Gastroesophageal sphincter (tissue), 4 donors: ENCODE results near the gene ZBTB11. TPM values are rescaled to one million over a fixed set of nuclear protein-coding genes. Genes with fewer than 3 reads are reported as not detected.
A peak's percentile ranks its signal among the peaks of the same experiment; 100 is the strongest.

Source experiments
- ATAC-seq: fragments of 150-250 bp; one replicate; pipeline ENCODE4 v1.9.1; 2016; ENCODE audit warnings: mild to moderate bottlenecking, moderate library complexity
- H3K27ac ChIP-seq, 4 donors: fragments of 200-600 bp; sonication (generic) in 3 of 4; 1 replicate in 3 of 4; 2 replicates in 1 of 4; pipeline ENCODE4 v1.5.1; 2016 to 2019
- H3K27me3 ChIP-seq: fragments of 200-600 bp; sonication (generic); one replicate; pipeline ENCODE4 v1.5.1; 2019
- H3K36me3 ChIP-seq, 2 donors: fragments of 200-600 bp; sonication (generic); one replicate each; pipeline ENCODE4 v1.5.1; 2019; ENCODE audit warnings: control low read depth in 1 of 2
- H3K4me1 ChIP-seq, 3 donors: fragments of 200-600 bp; sonication (generic); 1 replicate in 2 of 3; 2 replicates in 1 of 3; pipeline ENCODE4 v1.5.1; 2016 to 2019; ENCODE audit warnings: control low read depth in 2 of 3
- H3K4me3 ChIP-seq, 2 donors: fragments of 200-600 bp; sonication (generic); one replicate each; pipeline ENCODE4 v1.5.1; 2019; ENCODE audit warnings: mild to moderate bottlenecking in 1 of 2, moderate library complexity in 1 of 2
- H3K9me3 ChIP-seq, 3 donors: fragments of 200-600 bp; sonication (generic); one replicate each; pipeline ENCODE4 v1.5.1; 2017 to 2019; ENCODE audit warnings: control low read depth in 2 of 3
- EP300 ChIP-seq: sonication (generic); formaldehyde crosslinking; IDR thresholded peaks from one replicate; pipeline ENCODE4 v1.6.1; 2017; ENCODE audit warnings: antibody characterized with exemption, mild to moderate bottlenecking
- POLR2A ChIP-seq, 2 donors: fragments of 450-650 bp; IDR thresholded peaks; one replicate each; pipeline ENCODE4 v1.6.1; 2017; ENCODE audit warnings: antibody characterized with exemption in 2 of 2, mild to moderate bottlenecking in 2 of 2, moderate library complexity in 1 of 2
- POLR2AphosphoS5 ChIP-seq: sonication (generic); formaldehyde crosslinking; IDR thresholded peaks from one replicate; pipeline ENCODE4 v1.6.1; 2017; ENCODE audit warnings: antibody characterized with exemption
- WGBS, 2 donors: methylation state at CpG; one replicate each; pipeline ENCODE4 v1.1.5; 2018; ENCODE audit warnings: low coverage in 1 of 2; 5-methylcytosine and 5-hydroxymethylcytosine counted together
- total RNA-seq, 4 donors: library from RNA; depleted of rRNA; stranded (reverse); fragments of >200 nt; gene quantifications; one replicate each; pipeline ENCODE4 v1.1.0, GENCODE V29; 2016
- TF ChIP-seq, protein P1 (sequence below), 4 experiments: fragments of 200-600 bp in 2 of 4; fragments of 450-650 bp in 2 of 4; sonication (generic) in 1 of 4; IDR thresholded peaks; one replicate each; pipeline ENCODE4 v1.5.1; 2017 to 2019; ENCODE audit warnings: antibody characterized with exemption in 4 of 4, mild to moderate bottlenecking in 2 of 4, moderate library complexity in 2 of 4

ZBTB11 gene
- total RNA-seq, 4 donors from 2014 or later: 17.1 to 32.7 (median 23.6) TPM

DNA sequence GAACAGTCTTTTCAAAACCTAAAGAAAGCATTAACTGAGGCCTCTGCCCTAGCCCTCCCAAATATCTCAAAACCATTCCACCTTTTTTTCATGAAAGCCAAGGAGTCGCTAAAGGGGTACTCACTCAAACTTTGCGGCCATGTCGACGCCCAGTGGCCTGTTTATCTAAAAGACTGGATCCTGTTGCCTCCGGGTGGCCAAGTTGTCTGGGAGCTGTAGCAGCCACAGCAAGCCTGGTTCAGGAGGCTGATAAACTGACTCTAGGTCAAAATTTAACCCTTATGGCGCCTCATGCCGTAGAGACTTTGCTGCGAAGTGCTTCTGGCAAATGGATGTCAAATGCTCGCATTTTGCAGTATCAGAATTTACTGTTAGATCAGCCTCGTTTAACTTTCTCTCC is 39.5 kb downstream of the ZBTB11 start:
- Histone ChIP-seq H3K27ac (no peak overlapping the region), H3K9me3 (no peaks in the 10 kb centered on the region), H3K4me1 (no peaks in the 10 kb centered on the region), H3K36me3 (no peaks in the 10 kb centered on the region), H3K27me3 (no peaks in the 10 kb centered on the region), H3K4me3 (no peak overlapping the region)
- 78 to 79% methylated on average over 6 of the region's 10 CpGs for WGBS, 2 donors
- no peak for ATAC-seq
- TF ChIP-seq, protein P1, sequence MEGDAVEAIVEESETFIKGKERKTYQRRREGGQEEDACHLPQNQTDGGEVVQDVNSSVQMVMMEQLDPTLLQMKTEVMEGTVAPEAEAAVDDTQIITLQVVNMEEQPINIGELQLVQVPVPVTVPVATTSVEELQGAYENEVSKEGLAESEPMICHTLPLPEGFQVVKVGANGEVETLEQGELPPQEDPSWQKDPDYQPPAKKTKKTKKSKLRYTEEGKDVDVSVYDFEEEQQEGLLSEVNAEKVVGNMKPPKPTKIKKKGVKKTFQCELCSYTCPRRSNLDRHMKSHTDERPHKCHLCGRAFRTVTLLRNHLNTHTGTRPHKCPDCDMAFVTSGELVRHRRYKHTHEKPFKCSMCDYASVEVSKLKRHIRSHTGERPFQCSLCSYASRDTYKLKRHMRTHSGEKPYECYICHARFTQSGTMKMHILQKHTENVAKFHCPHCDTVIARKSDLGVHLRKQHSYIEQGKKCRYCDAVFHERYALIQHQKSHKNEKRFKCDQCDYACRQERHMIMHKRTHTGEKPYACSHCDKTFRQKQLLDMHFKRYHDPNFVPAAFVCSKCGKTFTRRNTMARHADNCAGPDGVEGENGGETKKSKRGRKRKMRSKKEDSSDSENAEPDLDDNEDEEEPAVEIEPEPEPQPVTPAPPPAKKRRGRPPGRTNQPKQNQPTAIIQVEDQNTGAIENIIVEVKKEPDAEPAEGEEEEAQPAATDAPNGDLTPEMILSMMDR (IDR thresholded peaks at IDR 0.05): no peak
- TF ChIP-seq POLR2AphosphoS5 (no peak), EP300 (no peak), POLR2A (IDR thresholded peaks at IDR 0.05) (no peak)

- WGBS, 2 donors: 40 to 48% methylated on average over 8 to 9 of the region's 18 CpGs
- Histone ChIP-seq H3K27me3 (no peaks in the 10 kb centered on the region), H3K9me3 (no peaks in the 10 kb centered on the region), H3K4me1 (no peaks in the 10 kb centered on the region), H3K4me3 (no peak overlapping the region), H3K36me3 (no peaks in the 10 kb centered on the region), H3K27ac (no peak overlapping the region)
- TF ChIP-seq EP300: no peak
- TF ChIP-seq, protein P1 (IDR thresholded peaks at IDR 0.05): peak; percentile 9 to 52 (median 24)
- ATAC-seq: peak; percentile 50
Measured at GRCh38 chr3:101635954-101636798, 40.8 kb downstream of the ZBTB11 start.

- ATAC-seq: no peak
- H3K27ac ChIP-seq: no peak overlapping the region
- no peak overlapping the region for H3K4me3 ChIP-seq
- no peaks in the 10 kb centered on the region for H3K36me3 ChIP-seq
- WGBS, 2 donors: 81 to 87% methylated on average over 3 to 4 of the region's 9 CpGs
- no peaks in the 10 kb centered on the region for H3K9me3 ChIP-seq
- TF ChIP-seq, protein P1 (IDR thresholded peaks at IDR 0.05): no peak
- TF ChIP-seq EP300 (no peak), POLR2AphosphoS5 (no peak)
- no peaks in the 10 kb centered on the region for H3K4me1 ChIP-seq
- no peaks in the 10 kb centered on the region for H3K27me3 ChIP-seq
Measured at GRCh38 chr3:101635345-101635744, 41.6 kb downstream of the ZBTB11 start.

DNA sequence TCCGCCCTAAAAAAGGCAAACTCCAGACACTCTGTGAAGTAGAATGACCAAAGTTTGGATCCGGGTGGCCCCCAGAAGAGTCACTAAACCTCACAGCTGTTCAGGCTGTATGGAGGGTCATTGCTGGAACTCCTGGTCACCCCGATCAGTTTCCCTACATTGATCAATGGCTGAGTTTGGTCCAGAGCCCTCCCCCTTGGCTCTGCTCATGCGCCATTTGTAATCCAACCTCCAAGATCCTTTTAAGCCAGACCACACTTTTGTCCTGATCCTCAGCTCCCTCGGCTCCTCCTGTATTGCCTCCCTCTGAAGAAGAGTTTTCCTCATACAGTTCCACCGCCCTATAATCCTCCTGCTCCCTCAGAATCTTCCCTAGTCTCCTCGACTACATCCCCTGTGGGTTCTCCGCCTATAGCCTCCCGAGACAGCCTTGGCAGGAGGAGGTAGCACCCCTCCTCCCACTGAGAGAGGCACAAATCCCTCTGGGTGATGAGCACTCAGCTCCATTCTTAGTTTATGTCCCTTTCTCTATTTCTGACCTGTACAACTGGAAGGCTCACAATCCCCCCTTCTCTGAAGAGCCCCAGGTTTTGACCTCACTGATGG is 42.2 kb downstream of the ZBTB11 start:
- no peaks in the 10 kb centered on the region for H3K36me3 ChIP-seq
- no peak for TF ChIP-seq EP300
- TF ChIP-seq POLR2AphosphoS5: no peak
- TF ChIP-seq, protein P1 (IDR thresholded peaks at IDR 0.05): no peak
- TF ChIP-seq POLR2A (IDR thresholded peaks at IDR 0.05): no peak
- no peaks in the 10 kb centered on the region for H3K27me3 ChIP-seq
- ATAC-seq: no peak
- no peaks in the 10 kb centered on the region for H3K9me3 ChIP-seq
- no peak overlapping the region for H3K27ac ChIP-seq
- WGBS, 2 donors: 70 to 80% methylated on average over 4 to 7 of the region's 9 CpGs
- H3K4me1 ChIP-seq: no peaks in the 10 kb centered on the region
- H3K4me3 ChIP-seq: no peak overlapping the region

GRCh38 chr3:101633186-101633585 is 43.7 kb downstream of the ZBTB11 start:
- Histone ChIP-seq H3K27ac (no peak overlapping the region), H3K36me3 (no peaks in the 10 kb centered on the region), H3K4me1 (no peaks in the 10 kb centered on the region), H3K27me3 (no peaks in the 10 kb centered on the region), H3K9me3 (no peaks in the 10 kb centered on the region), H3K4me3 (no peak overlapping the region)
- ATAC-seq: no peak
- TF ChIP-seq POLR2A (IDR thresholded peaks at IDR 0.05): no peak
- TF ChIP-seq, protein P1 (IDR thresholded peaks at IDR 0.05): no peak
- no peak for TF ChIP-seq EP300
- no peak for TF ChIP-seq POLR2AphosphoS5
- 80 to 88% methylated on average over 3 of the region's 10 CpGs for WGBS, 2 donors
